GM19395 (cell line): ENCODE measurements around the gene STAC2.
"Not testable (repeated sequence)": the region's sequence is repeated elsewhere in the genome, so short reads cannot be mapped to it uniquely, and the experiment has no call there.

Experiments used
- ATAC-seq: cut with Tn5 transposase; IDR thresholded peaks from one replicate; pipeline ENCODE4 v1.9.1; 2021; ENCODE audit warnings: mild to moderate bottlenecking, moderate library complexity; ENCODE audit not compliant: unreplicated experiment

Gene STAC2

DNA sequence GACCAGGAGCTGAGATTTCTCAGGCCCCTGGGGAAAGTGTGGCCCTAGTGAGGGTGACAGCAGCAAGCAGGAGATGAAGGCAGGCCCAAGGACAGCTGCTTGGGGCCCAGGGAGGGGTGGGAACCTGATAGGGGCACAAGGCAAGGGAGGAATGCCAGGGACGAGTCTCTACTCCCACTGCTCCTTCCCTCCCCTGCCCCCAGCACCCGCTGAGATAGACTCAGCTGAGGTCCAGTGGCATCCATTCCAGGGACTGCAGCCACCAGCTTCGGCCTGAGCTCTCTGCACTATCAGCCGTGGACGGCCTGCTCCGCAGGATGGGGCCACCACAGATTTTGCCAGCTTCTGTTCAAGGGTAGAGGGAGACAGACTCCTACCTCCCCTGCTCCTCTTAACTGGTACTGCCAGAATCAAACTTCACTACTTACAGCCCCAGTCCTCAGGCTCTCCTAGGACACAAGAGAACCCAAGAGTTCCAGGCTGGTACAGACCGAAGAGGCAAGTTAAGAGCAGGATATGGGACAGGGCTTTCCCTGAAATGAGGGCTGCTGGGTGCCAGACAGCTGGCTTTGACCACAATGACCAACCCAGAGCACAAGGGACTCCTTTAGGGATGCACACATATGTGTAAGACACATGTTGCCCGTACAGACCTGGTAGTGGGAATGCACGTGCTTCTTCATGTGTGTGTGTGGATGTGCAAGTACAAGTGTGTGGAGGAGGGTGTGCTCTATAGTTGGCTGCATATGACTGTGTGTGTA is 33.8 kb downstream of the STAC2 start:
- ATAC-seq = no peak

DNA sequence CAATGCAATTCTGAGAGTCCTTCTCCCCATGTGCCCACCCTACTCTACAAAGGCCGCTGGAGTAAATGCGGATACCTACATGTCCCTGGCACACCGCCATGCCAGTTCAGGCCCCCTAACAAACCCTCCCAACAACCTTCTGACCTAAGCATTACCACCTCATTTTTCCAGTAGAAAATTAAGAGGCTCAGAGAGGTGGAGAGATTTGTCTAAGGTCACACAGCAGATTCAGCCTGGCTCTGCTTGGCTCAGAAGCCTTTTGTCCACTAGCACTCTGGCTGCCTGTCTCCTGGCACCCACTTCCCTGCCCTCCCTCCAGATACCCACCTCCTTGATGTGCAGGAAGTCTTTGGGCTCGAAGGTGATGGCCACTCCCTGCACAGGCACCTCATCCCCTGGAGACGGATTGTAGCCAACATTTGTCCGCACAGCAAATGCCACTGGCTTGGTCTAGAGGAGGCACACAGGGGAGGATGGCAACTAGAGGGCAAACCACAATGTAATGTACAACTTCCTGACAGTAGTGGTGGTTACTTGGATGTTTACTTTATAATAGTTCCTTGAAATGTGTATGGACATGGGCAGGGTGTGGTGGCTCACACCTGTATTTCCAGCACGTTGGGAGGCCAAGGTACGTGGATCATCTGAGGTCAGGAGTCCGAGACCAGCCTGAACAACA is 38.5 kb downstream of the STAC2 start:
- ATAC-seq = no peak

DNA sequence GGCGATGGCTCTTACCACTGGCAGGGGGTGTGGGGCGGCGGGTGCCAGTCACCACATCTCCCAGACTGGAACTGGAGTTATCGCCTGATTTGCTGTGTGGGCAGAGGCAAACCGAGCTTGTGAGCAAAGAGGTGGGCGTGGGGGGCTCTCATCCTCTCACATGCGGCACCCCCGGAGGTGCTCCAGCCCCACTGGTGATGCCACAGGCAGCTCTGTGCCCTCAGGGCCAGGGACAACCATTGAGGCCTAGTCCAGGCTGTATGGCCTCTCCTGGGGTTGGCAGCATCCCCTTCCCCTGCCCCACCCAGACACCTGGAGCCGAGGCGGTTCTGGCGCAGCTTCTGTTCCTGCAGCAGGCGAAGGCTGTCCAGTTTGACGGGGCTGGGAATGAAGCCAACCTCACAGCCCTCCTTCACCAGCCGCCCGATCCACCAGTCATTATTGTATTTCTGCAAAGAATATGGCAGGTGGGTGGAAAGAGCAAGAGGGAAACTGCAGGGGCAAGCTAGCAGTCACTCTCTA is 39.2 kb downstream of the STAC2 start:
- ATAC-seq = no peak

DNA sequence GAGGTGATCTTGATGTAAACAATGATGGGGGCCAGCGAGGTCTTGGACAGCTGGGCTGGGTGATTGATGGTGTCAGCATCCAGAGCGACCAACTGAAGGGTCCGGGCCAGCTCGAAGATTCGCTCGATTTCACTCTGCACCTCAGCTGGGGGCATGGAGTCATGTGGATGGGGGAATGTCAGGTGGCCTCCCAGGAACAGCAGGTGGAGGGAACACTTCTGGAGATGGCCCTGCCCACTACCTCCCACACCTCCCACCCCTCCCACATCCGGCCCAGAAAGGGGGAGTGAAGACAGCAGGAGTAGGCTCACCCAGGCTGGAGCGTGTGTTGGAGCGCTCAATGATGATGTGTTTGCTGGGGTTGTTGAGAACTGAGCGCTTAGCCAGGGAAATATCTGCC is 42.0 kb downstream of the STAC2 start:
- no peak for ATAC-seq

DNA sequence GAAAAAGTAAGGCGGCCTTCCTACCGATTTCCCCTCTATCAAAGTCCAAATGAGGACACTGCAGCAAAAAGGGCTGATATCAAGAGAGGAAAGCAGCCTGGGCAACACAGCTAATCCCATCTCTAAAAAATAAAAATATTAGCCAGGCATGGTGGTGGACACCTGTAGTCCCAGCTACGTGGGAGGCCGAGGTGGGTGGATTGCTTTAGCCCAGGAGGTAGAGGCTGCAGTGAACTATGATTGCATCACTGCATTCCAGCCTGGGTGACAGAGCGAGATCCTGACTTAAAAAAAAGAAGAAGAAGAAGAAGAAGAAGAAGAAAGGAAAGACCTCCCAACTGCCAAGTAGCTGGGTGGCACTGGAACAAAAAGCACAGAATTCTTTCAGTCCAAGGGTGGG is 42.7 kb downstream of the STAC2 start:
- ATAC-seq = no peak

DNA sequence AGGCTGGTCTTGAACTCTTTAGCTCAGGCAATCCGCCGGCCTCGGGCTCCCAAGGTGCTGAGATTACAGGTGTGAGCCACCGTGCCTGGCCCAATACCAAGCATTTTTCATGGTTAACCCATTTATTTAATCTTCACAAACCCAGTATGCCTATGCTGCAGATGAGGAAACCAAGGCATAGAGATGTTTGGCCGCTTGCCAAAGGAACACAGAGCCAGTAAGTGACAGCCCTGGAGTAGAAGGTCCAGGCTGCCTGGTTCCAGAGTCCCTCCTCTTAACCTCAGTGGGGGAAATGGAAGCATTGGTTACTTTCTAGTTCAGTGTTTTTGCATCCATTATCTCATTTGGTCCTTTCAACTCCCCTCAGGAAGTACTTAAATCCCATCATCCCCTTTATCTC is 44.4 kb downstream of the STAC2 start:
- ATAC-seq = no peak

DNA sequence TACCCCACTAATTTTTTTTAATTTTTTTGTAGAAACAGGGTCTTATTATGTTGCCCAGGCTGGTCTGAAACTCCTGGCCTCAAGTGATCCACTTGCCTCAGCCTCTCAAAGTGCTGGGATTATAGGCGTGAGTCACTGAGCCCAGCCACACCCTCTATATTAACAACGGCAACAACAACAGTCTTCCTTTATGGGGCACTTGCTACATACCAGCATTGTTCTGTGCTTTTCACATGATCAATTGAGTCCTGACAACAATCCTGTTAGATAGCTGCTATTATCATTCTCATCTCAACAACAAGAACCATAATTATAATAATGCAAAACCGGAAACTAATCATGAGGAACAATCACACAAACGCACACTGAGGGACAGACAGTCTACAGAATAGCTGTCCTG is 47.2 kb downstream of the STAC2 start:
- no peak for ATAC-seq

DNA sequence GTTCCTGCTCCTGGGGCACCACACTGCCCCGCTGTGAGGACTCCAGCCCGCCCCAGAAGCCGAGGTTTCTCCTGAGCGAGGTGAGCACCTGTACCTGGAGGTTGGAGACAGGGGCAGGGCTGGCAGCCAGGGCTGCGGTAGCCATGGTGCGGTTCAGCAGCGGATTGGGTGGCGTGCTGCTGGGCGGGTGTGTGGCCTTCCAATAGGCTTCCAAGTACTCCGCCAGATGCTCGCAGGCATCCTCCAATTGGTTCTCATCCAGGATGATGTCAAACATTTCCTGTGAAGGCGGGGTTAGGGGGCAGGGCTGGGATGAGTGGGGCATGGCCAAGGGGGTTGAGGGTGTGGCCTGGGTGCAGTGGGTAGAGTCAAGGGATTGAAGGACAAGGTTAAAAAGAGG is 48.5 kb downstream of the STAC2 start:
- no peak for ATAC-seq

DNA sequence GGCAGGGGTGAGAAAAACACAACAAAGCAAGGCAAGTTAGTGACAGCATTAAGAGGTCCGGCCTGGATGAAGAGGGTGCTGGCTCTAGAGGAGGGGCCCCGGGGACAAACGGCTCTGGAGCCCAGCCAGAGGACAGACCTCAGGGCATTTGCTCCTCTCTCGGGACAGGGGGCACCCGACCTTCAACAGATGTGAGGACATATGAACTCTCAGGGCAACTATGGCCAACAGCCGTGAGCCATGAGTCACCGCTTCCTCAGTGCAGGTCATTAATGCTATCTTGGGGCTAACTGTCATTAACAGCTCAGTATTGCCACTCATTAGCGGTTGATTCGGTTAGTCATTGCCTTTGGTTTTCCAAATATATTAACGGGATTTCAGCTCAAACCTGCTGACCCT is 50.1 kb downstream of the STAC2 start:
- no peak for ATAC-seq

DNA sequence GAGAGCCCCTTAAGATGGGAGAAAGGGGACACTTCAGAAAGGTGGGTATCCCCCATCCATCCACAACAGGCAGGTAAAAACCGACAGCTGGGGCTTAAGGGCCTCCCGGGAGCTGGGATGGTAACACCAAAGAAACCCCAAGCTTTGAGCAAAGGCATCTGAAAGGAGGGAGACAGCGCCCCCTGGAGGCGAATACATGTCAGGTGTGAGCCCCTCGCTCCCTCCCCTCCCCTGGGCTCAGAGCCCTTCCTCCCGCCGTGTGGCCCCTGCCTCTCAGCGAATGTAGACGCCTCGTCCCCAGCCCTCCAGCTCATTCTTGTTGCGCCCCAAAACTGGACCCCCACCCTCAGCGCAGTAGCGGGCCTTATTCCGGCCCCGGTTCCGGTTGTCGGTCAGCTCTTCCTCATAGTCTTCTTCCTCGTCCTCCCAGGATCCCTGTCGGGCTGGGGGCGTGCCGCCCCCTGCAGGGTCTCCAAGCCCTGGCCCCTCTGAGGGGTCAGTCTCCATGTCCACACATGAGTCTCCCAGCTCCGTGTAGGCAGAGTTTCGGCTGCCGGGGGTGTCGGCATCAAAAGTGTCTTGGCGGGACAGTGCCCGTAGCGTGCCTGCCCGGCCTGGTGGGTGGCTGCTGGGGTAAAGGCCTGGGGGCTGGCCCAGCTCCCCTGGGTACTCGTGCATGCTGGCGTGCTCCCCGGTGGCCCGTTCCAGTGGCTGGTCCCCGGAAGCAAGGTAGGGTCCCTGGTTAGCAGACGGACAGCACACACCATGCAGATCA is 50.6 kb downstream of the STAC2 start:
- ATAC-seq = no peak

DNA sequence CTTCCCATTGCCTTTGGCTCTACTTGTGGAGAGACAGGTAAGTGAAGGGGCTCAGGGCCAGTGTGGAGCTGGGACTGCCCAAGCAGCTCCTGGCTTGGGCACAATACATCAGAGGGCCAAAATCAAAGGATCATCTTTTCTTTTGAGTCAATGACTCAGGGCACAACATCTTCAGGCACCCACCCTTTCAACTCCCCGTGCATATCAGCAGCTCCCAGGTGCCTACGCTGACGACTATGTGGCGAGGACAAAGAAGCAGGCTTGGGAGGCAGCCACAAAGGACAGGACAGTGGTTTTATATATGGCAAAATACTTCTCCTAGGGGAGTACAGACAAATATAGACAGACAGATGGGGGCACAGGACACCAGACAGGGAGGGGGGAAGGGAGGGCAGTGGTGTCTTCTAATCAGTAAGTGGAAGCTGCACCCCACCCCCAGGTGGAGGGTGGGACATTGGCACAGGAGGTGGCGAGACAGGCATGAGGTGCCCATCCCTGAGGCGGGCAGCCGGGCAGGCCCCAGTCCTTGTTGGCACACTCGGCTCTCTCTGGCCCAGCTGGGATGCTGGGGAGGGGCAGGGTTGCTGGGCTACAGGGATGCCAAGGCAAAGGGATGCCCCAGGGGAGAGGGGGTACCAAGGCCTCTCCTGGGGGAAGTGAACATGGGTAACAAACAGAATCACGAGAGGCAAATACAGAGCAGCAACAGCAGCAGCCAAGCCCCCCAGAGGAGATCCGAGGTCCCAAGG is 52.0 kb downstream of the STAC2 start:
- ATAC-seq = no peak

DNA sequence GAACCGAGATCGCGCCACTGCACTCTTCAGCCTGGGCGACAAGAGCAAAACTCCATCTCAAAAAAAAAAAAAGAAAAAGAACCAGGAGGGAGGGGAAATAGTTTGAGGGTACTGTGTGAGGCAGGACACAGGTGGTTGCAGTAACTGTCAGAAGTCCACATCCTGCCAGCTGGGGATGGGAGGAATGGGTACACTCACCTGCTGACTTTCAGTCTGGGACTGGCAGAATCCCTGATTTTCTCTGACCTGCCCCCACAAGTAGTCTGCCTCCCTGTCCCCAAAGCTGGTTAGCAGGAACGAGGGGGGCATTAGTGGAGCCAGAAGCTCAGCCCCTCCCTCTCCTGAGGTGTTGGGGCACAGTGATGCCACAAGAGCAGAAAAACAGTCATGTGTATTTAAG is 52.7 kb downstream of the STAC2 start:
- ATAC-seq = no peak

DNA sequence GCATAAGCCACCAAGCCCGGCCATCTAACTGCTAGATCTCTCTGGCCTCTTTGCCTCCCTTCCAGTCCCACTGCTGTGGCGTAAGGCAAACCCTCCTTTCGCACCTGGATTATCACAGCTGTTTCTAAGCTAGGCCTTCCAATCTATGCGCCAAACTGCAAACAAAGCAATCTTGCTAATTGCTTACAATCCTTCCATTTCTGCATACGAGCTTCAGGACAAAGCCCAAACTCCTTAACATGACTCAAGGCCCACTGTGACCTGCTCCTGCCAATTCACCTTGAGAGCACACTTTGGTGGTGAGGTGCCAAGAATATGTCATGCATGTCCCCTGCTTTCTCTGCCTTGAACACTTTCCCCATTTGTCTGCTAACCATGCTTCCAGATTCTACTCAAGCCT is 53.8 kb downstream of the STAC2 start:
- no peak for ATAC-seq

DNA sequence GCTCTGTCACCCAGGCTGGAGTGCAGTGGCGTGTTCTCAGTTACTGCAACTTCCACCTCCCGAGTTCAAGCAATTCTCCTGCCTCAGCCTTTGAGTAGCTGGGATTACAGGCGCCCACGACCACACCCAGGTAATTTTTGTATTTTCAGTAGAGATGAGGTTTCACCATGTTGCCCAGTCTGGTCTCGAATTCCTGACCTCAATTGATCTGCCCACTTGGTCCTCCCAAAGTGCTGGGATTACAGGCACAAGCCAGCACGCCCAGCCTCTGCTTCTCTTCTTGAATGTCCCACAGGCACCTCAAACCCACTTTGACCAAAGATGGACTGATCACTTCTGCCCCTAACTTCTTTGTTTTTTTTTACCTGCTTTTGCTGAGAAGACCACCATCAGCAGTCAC is 55.2 kb downstream of the STAC2 start:
- ATAC-seq = no peak

DNA sequence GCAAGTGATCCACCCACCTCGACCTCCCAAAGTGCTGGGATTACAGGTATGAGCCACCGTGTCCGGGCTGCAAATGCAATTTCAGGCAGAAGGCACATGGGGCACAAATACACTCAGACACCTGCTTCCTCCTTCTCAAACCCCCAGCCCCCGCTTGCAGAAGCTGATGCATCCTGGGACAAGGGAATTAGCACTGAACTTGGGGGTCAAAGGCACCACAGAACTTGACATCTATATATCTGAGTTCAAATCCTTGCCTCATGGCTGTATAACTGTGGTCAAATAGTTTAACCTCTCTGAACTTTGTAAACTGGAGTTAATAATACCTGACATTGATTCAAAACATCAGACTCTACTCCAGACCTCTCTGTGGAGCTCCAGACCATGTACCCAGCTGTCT is 55.6 kb downstream of the STAC2 start:
- no peak for ATAC-seq

DNA sequence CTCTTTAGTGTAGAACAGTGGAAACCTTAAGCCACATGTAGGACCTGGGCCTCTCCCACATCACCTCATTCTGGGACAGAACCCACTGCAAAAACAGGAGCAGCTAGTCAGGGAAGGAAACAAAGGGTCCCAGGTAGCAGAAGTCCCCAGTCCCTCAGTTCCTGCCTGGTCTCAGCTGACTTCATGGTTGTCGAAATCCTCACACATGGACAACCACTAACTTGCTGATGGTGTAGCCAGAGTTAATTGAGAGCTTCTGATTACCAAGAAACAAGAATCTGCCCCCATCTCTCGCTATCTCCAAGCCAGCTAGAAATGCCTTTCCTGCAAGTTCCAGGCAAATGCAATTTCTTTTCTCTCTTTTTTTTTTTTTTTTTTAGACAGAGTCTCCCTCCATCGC is 56.2 kb downstream of the STAC2 start:
- no peak for ATAC-seq

DNA sequence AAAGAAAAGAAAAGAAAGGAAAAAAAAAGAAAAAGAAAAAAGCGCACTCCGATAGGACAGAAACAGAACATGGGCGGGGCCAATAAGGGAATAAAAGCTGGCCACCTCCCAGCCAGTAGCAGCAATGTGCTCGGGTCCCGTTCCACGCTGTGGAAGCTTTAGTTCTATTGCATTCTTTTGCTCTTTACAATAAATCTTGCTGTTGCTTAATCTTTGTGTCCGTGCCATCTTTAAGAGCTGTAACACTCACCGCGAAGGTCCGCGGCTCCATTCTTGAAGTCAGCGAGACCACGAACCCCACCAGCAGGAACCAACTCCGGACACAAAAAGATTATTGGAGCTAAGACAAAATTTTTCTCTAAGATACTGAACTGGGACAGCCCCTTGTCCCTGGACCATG is 56.6 kb downstream of the STAC2 start:
- no peak for ATAC-seq

DNA sequence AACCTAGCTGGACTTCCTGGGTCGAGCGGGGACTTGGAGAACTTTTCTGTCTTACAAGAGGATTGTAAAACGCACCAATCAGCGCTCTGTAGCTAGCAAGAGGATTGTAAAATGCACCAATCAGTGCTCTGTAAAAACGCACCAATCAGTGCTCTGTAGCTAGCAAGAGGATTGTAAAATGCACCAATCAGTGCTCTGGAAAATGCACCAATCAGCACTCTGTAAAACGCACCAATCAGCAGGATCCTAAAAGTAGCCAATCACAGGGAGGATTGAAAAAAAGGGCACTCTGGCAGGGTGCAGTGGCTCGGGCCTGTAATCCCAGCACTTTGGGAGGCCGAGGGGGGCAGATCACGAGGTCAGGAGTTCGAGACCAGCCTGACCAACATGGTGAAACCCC is 57.2 kb downstream of the STAC2 start:
- ATAC-seq = not testable (repeated sequence)

DNA sequence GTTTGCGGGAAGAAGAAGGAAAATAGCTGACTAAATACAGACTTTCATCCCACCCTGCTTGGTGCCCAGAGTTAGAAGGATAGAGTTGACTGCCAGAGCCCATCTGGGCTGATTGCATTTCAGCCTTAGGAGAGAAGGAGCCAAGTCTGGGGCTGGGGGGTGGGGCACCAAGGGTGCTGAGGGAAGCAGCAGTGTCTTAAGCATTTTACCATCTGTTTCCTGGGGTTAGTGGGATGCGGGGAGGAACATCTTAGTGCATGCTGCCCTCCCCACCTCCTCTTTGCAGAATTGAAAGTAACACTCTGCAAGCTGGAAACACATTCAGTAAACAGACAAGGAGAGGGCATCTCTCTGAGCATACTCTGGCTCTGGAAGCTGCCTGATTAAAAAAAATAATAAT is 58.3 kb downstream of the STAC2 start:
- ATAC-seq = no peak

DNA sequence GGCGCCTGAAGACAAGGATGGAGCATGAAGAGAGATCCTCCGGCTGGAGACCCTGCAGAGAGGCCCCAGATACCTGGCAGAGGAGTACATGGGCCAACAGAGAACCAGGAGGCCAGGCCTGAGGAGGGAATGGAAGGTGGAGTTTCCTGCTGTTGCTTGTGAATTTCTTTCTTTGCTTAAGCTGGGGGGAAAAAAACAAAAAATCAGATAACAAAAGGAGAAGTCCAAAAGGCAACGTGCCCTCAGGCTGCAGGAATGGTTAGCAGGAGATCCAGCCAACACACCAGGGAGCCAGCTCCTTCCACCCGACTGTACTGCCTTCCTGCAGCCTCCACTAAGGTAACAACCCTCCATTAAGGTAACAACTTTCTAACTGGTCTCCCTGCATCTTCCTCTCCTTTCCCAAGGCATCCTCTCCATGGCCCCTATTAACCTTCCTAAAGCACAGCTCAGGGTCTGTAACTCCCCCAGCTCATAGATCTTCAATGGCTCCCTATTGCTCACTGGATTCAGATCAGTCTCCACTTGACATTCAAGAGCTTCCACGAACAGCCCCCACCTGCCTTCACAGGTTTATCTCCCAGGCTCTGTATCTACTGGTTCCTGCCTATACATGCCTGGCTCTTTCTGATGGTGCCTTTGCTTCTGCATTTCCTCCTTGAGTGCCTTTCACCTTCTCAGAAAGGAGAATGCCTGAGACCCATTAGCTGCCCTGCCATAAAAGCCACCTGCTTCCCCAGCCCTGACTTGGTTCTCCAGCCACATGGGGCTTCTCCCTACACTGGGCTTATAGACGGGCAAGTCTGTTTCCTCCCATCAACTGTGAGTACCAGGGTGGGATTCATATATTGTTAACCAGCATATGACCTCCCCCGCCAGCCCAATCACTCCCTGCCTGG is 59.1 kb downstream of the STAC2 start:
- no peak for ATAC-seq
